HCT116 (cell line): Measurements from ENCODE around the gene CD160. TPM values are rescaled to one million over a fixed set of nuclear protein-coding genes. Genes with fewer than 3 reads are reported as not detected.

Source experiments
- ATAC-seq: fragments of 200-7000 bp; cut with Tn5 transposase; 2 replicates; pipeline ENCODE4 v1.9.1; 2020; ENCODE audit warnings: mild to moderate bottlenecking, moderate library complexity
- BruUV-seq: library from RNA; stranded (reverse); fragments of 400-500 nt; replicated peaks from 2 replicates; lab custom pipeline; 2021; lab: Mats Ljungman, UMichigan
- CTCF ChIA-PET: fragments of 300-600 bp; sonication (Branson Sonifier 250); formaldehyde crosslinking; loops from one replicate; lab custom pipeline; 2021; ENCODE audit warnings: antibody characterized with exemption; lab: Charles Lee
- POLR2A ChIA-PET: fragments of 300-600, 350-600 bp; sonication (Branson Sonifier 250); formaldehyde crosslinking; loops from one replicate; lab custom pipeline; 2021; ENCODE audit warnings: antibody characterized with exemption; lab: Charles Lee
- RAD21 ChIA-PET, 2 experiments: fragments of 300-600 bp; sonication (Branson Sonifier 250); formaldehyde crosslinking; loops; one replicate each; lab custom pipeline; 2023; ENCODE audit warnings: low total read pairs in 2 of 2; ENCODE audit not compliant: uncharacterized antibody in 2 of 2, unreplicated experiment in 2 of 2, low non-redundant PET in 1 of 2; lab: Charles Lee
- DNase-seq: peaks from one replicate; pipeline ENCODE4 v3.0.0-alpha.2; 2010; ENCODE audit warnings: low read depth, low spot score
- H2AFZ ChIP-seq: fragments of 200-600 bp; shearing (Covaris generic), sonication (generic); 2 replicates; pipeline ENCODE4 v1.6.1; 2017; ENCODE audit warnings: low read depth, mixed run types, mixed read lengths, antibody characterized with exemption, low read length; ENCODE audit not compliant: poor library complexity, severe bottlenecking
- H3K27ac ChIP-seq: 2 replicates; pipeline ENCODE4 v1.5.1; 2012; ENCODE audit warnings: low read depth, low read length
- H3K27me3 ChIP-seq: fragments of 200-600 bp; sonication (generic); 2 replicates; pipeline ENCODE4 v1.6.1; 2016; ENCODE audit warnings: mixed run types, low read length, mixed read lengths; ENCODE audit not compliant: insufficient read depth
- H3K36me3 ChIP-seq, 2 experiments: fragments of 200-500 bp in 1 of 2; fragments of 200-600 bp in 1 of 2; sonication (Bioruptor generic) in 1 of 2; sonication (generic) in 1 of 2; 2 replicates each; pipeline versions ENCODE4 v1.5.1 to v1.6.1; 2014 to 2016; ENCODE audit warnings: low read length in 2 of 2, inconsistent platforms in 1 of 2, mixed read lengths in 1 of 2, mixed run types in 1 of 2; ENCODE audit not compliant: insufficient read depth in 2 of 2, control insufficient read depth in 1 of 2
- H3K4me1 ChIP-seq, 2 experiments: fragments of 200-600 bp in 1 of 2; sonication (generic) in 1 of 2; 2 replicates each; pipeline versions ENCODE4 v1.5.1 to v1.6.1; 2012 to 2017; ENCODE audit warnings: low read length in 2 of 2, inconsistent platforms in 1 of 2, mild to moderate bottlenecking in 1 of 2, mixed read lengths in 1 of 2, mixed run types in 1 of 2, moderate library complexity in 1 of 2; ENCODE audit not compliant: insufficient read depth in 2 of 2, control insufficient read depth in 1 of 2
- H3K4me2 ChIP-seq: fragments of 200-600 bp; sonication (generic); 2 replicates; pipeline ENCODE4 v1.6.1; 2017; ENCODE audit warnings: mixed run types, low read length, mixed read lengths
- H3K4me3 ChIP-seq, 2 experiments: fragments of 200-600 bp in 1 of 2; sonication (generic) in 1 of 2; replicated peaks in 1 of 2; 2 replicates each; pipeline ENCODE4 v1.5.1; 2011 to 2016; ENCODE audit warnings: low read length in 2 of 2, control low read depth in 1 of 2, low read depth in 1 of 2, mild to moderate bottlenecking in 1 of 2, mixed read lengths in 1 of 2, mixed run types in 1 of 2
- H3K79me2 ChIP-seq: fragments of 200-600 bp; sonication (generic); 2 replicates; pipeline ENCODE4 v1.6.1; 2017; ENCODE audit warnings: mild to moderate bottlenecking, mixed run types, low read length, moderate library complexity, mixed read lengths; ENCODE audit not compliant: insufficient read depth
- H3K9ac ChIP-seq: fragments of 200-600 bp; sonication (generic); 2 replicates; pipeline ENCODE4 v1.6.1; 2016; ENCODE audit warnings: low read length, mixed read lengths
- H3K9me2 ChIP-seq: fragments of 200-600 bp; sonication (generic), shearing (Covaris generic); 2 replicates; pipeline ENCODE4 v1.6.1; 2017; ENCODE audit warnings: mixed run types, mild to moderate bottlenecking, moderate library complexity; ENCODE audit not compliant: insufficient read depth
- H3K9me3 ChIP-seq, 2 experiments: fragments of 200-500 bp in 1 of 2; fragments of 200-600 bp in 1 of 2; sonication (Bioruptor generic) in 1 of 2; sonication (generic) in 1 of 2; 2 replicates each; pipeline ENCODE4 v1.6.1; 2014 to 2017; ENCODE audit warnings: low read length in 2 of 2, mixed read lengths in 2 of 2, inconsistent platforms in 1 of 2, low read depth in 1 of 2, mild to moderate bottlenecking in 1 of 2, mixed run types in 1 of 2, moderate library complexity in 1 of 2; ENCODE audit not compliant: control insufficient read depth in 1 of 2, insufficient read depth in 1 of 2
- H4K20me1 ChIP-seq: fragments of 200-600 bp; sonication (generic), shearing (Covaris generic); 2 replicates; pipeline ENCODE4 v1.6.1; 2017; ENCODE audit warnings: mixed run types, mild to moderate bottlenecking, moderate library complexity; ENCODE audit not compliant: insufficient read depth
- CBX3 ChIP-seq: IDR thresholded peaks from 2 replicates; pipeline ENCODE4 v1.6.1; 2012; ENCODE audit warnings: low read depth
- EGR1 ChIP-seq: IDR thresholded peaks from 2 replicates; pipeline ENCODE4 v1.6.1; 2012; ENCODE audit warnings: low read depth
- MAX ChIP-seq: IDR thresholded peaks from 2 replicates; pipeline ENCODE4 v1.6.1; 2012
- POLR2A ChIP-seq: IDR thresholded peaks from 2 replicates; pipeline ENCODE4 v1.7.0; 2011; ENCODE audit warnings: borderline replicate concordance; ENCODE audit not compliant: insufficient read depth, insufficient read length; ENCODE audit errors: extremely low read depth
- SP1 ChIP-seq: IDR thresholded peaks from 2 replicates; pipeline ENCODE4 v1.6.1; 2012; ENCODE audit warnings: low read depth
- ZFX ChIP-seq: fragments of 450-650 bp; IDR thresholded peaks from 2 replicates; pipeline ENCODE4 v1.6.1; 2017
- ZNF274 ChIP-seq: fragments of 200-500 bp; sonication (Bioruptor generic); IDR thresholded peaks from 2 replicates; pipeline ENCODE4 v1.6.1; 2014; ENCODE audit warnings: mild to moderate bottlenecking, low read depth, low read length, inconsistent platforms
- intact Hi-C: fragments of 100-400 bp; cut with micrococcal nuclease; formaldehyde crosslinking; loops from 2 replicates; pipeline ENCODE4 v1.10.0; 2022
- total RNA-seq: library from RNA; stranded (reverse); gene quantifications from one replicate; pipeline ENCODE4 v1.2.1, GENCODE V29; 2021; ENCODE audit not compliant: unreplicated experiment

Gene CD160
- total RNA-seq, 1 experiment from 2014 or later, result not detected

DNA sequence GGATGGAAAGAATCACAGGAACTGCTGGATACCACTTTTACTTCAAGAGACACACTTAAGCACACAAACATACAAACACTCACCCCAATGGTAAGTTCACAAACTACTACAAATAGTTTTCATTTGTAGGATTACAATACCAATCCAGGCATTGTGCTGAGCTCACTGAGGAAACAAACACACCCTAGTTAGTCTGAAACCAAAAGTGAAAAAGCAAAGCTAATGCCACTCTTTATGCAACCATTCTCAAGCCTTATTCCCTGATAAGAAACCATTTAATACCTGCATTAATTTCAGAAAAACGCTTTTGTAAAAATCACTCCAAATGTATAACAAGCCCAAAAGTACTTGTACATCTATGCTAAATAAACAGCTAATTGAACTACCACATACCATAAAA, 66.2 kb downstream of the CD160 start:
- DNase-seq (no peak), ATAC-seq (no peak)
- TF ChIP-seq SP1, result no peak
- no peak for TF ChIP-seq ZNF274
- BruUV-seq, result no TSS peak
- ChIA-PET CTCF (no interaction called here), POLR2A (interaction anchor here (0.7 kb wide), 1 partner anchor 17 kb away, joined by 4 read pairs; no protein-coding TSS in a partner anchor), RAD21 (no interaction called here)
- Histone ChIP-seq H3K36me3 (no peaks in the 10 kb centered on the region), H3K4me1 (peaks cover 29 to 38% of the 10 kb centered on the region in 2 experiments), H3K27me3 (no peaks in the 10 kb centered on the region), H3K4me3 (no peak overlapping the region), H3K4me2 (no peak overlapping the region), H3K9me2 (no peaks in the 10 kb centered on the region), H3K27ac (no peak overlapping the region), H2AFZ (no peak overlapping the region), H3K9me3 (no peaks in the 10 kb centered on the region), H3K9ac (no peak overlapping the region), H3K79me2 (no peaks in the 10 kb centered on the region), H4K20me1 (no peaks in the 10 kb centered on the region)
- intact Hi-C loops, result no loop called here

GRCh38 chr1:145786271-145786670, 67.0 kb downstream of the CD160 start:
- no peak for DNase-seq
- BruUV-seq, result no TSS peak
- no peak overlapping the region for H3K27ac ChIP-seq
- ChIA-PET POLR2A (interaction anchor here (0.7 kb wide), 1 partner anchor 16 kb away, joined by 4 read pairs; no protein-coding TSS in a partner anchor), RAD21 (no interaction called here), CTCF (no interaction called here)
- no peak for ATAC-seq
- no peak overlapping the region for H3K4me3 ChIP-seq
- H3K4me2 ChIP-seq, result no peak overlapping the region
- intact Hi-C loops, result no loop called here
- no peak overlapping the region for H2AFZ ChIP-seq
- H3K9me2 ChIP-seq, result no peaks in the 10 kb centered on the region
- no peak for TF ChIP-seq SP1
- TF ChIP-seq EGR1, result no peak
- no peak for TF ChIP-seq CBX3
- no peak for TF ChIP-seq POLR2A
- TF ChIP-seq MAX, result no peak
- no peak for TF ChIP-seq ZNF274
- TF ChIP-seq ZFX, result no peak
- no peaks in the 10 kb centered on the region for H3K36me3 ChIP-seq
- H3K9me3 ChIP-seq, result no peaks in the 10 kb centered on the region
- H4K20me1 ChIP-seq, result no peaks in the 10 kb centered on the region
- no peaks in the 10 kb centered on the region for H3K79me2 ChIP-seq
- H3K27me3 ChIP-seq, result no peaks in the 10 kb centered on the region
- no peak overlapping the region for H3K9ac ChIP-seq
- H3K4me1 ChIP-seq, result peaks cover 23 to 32% of the 10 kb centered on the region in 2 experiments
